ENCODE measurements around the gene GPC3. TPM values are rescaled to one million over a fixed set of nuclear protein-coding genes. Genes with fewer than 3 reads are reported as not detected.

Gene GPC3
- total RNA-seq, 1 donor from 2014 or later, result 15.5 TPM

DNA sequence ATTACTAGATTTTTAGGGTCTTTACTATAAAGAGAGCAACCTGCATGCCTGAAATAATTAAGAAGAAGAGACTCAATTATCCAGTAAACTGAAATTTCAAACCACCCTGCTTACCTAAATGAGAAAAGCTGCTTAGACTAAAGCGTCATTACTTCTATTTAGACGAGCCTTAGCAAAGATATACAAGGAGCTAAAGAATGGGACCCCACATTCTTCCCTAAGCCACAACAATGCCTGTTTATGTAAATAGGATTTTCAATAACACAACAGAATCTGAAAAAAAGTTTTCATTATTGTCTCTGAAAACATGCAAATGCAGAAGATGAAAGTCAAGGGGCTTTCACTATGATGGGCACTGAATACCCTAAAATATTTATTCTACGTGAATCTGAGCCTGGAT, 16.2 kb downstream of the GPC3 start:
- TF ChIP-seq POLR2AphosphoS5 (IDR thresholded peaks at IDR 0.05; ENCODE audit: insufficient read depth in 1 of 2, low read depth in 1 of 2) (no peak), POLR2A (IDR thresholded peaks at IDR 0.05) (no peak)
- TF ChIP-seq, protein P1, sequence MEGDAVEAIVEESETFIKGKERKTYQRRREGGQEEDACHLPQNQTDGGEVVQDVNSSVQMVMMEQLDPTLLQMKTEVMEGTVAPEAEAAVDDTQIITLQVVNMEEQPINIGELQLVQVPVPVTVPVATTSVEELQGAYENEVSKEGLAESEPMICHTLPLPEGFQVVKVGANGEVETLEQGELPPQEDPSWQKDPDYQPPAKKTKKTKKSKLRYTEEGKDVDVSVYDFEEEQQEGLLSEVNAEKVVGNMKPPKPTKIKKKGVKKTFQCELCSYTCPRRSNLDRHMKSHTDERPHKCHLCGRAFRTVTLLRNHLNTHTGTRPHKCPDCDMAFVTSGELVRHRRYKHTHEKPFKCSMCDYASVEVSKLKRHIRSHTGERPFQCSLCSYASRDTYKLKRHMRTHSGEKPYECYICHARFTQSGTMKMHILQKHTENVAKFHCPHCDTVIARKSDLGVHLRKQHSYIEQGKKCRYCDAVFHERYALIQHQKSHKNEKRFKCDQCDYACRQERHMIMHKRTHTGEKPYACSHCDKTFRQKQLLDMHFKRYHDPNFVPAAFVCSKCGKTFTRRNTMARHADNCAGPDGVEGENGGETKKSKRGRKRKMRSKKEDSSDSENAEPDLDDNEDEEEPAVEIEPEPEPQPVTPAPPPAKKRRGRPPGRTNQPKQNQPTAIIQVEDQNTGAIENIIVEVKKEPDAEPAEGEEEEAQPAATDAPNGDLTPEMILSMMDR (IDR thresholded peaks at IDR 0.05), result no peak
- intact Hi-C loops (cut with DNase I), result no loop called here
- H3K4me3 ChIP-seq, result no peak overlapping the region
- no peak for DNase-seq (ENCODE audit: extremely low spot score in 2 of 2)
- H3K27me3 ChIP-seq, result no peaks in the 10 kb centered on the region
- H3K27ac ChIP-seq, result no peak overlapping the region
- no peaks in the 10 kb centered on the region for H3K4me1 ChIP-seq
- H3K36me3 ChIP-seq, result no peaks in the 10 kb centered on the region
- no peaks in the 10 kb centered on the region for H3K9me3 ChIP-seq

DNA sequence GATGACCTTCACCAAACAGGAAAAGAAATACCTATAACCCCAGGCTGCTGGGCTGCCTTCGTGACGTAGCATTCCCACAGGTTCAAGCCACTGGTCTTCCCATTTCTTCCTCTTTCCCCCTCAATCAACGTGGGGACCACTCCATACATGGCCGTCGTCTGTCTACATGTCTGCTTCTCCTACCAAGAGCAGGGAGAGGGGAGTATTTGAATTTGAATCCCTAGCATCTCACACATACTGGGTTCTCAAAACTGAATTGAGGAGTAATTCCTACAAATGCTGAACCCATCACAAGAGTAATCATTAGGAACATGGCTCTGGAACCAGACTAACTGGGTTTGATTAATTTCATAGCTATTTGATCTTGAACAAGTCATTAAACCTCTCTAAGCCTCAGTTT, 17.3 kb downstream of the GPC3 start:
- intact Hi-C loops (cut with DNase I), result no loop called here
- Histone ChIP-seq H3K36me3 (no peaks in the 10 kb centered on the region), H3K4me1 (no peaks in the 10 kb centered on the region), H3K4me3 (no peak overlapping the region), H3K27ac (no peak overlapping the region), H3K9me3 (no peaks in the 10 kb centered on the region), H3K27me3 (no peaks in the 10 kb centered on the region)
- DNase-seq (ENCODE audit: extremely low spot score in 2 of 2), result no peak
- TF ChIP-seq, protein P1 (IDR thresholded peaks at IDR 0.05), result no peak
- no peak for TF ChIP-seq POLR2AphosphoS5 (IDR thresholded peaks at IDR 0.05; ENCODE audit: insufficient read depth in 1 of 2, low read depth in 1 of 2)
- no peak for TF ChIP-seq POLR2A (IDR thresholded peaks at IDR 0.05)

DNA sequence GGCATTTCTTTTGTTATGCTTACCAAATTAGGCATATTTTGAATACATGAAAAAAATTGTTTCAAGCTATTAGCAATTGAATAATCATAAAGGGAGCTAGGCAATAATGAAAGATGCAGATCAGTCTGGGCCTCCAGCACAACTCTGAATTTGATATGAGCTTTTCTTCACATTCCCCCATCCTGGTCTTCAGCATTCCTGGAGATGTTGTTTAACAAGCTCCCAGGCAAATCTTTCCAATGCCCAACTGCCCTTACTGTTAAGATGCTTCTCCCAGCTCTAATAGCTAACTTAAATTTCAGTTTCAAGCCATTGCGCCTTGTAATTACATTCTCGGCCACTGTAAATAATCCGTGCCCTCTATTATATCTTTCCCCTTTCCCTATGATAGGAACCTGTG, 19.2 kb downstream of the GPC3 start:
- Histone ChIP-seq H3K27me3 (no peaks in the 10 kb centered on the region), H3K36me3 (no peaks in the 10 kb centered on the region), H3K4me3 (no peak overlapping the region), H3K27ac (no peak overlapping the region), H3K9me3 (no peaks in the 10 kb centered on the region), H3K4me1 (no peaks in the 10 kb centered on the region)
- no peak for DNase-seq (ENCODE audit: extremely low spot score in 2 of 2)
- intact Hi-C loops (cut with DNase I), result no loop called here
- TF ChIP-seq POLR2AphosphoS5 (IDR thresholded peaks at IDR 0.05; ENCODE audit: insufficient read depth in 1 of 2, low read depth in 1 of 2) (no peak), POLR2A (IDR thresholded peaks at IDR 0.05) (no peak)
- TF ChIP-seq, protein P1 (IDR thresholded peaks at IDR 0.05), result no peak

DNA sequence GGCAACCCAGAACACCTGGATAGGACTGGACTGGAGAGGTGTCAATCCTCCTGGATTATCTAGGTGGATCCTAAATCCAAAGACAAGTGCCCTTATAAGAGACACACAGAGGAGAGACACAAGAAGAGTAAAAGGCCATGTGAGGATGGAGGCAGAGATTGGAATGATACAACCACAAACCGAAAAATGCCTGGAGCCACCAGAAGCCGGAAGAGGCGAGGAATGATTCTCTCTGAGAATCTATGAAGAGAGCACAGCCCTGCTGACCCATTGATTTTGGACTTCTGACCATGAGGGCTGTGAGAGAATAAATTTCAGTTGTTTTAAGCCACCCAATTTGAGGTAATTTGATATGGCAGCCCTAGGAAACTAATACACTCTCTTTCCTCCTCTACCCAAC, 20.1 kb downstream of the GPC3 start:
- no peaks in the 10 kb centered on the region for H3K4me1 ChIP-seq
- no peaks in the 10 kb centered on the region for H3K27me3 ChIP-seq

DNA sequence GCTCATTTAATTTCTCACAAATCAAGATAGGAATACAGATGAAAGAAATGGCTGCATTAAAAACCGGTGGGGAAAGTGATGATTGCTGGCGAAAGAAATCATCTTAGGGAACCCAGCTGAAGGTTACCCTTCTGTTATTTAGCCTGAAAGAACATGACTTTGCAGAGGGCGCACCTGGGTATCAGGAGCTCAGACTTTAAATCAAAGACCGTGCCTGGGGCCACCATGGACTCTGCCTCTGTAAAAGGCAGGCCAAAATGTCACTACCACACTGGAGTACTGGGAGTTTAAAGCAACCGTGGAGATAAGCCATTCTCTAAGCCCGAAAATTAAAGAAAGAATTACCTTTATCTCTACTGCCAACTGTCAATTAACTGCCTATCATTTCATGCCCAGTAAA, 24.3 kb downstream of the GPC3 start:
- no peak for DNase-seq (ENCODE audit: extremely low spot score in 2 of 2)
- Histone ChIP-seq H3K27ac (no peak overlapping the region), H3K4me1 (no peaks in the 10 kb centered on the region), H3K4me3 (no peak overlapping the region), H3K36me3 (no peaks in the 10 kb centered on the region), H3K27me3 (no peaks in the 10 kb centered on the region), H3K9me3 (no peaks in the 10 kb centered on the region)
- intact Hi-C loops (cut with DNase I), result no loop called here
- TF ChIP-seq POLR2AphosphoS5 (IDR thresholded peaks at IDR 0.05; ENCODE audit: insufficient read depth in 1 of 2, low read depth in 1 of 2) (no peak), POLR2A (IDR thresholded peaks at IDR 0.05) (no peak)
- TF ChIP-seq, protein P1 (IDR thresholded peaks at IDR 0.05), result no peak

More for the DNA sequence above, 20.1 kb downstream of the GPC3 start:
- H3K9me3 ChIP-seq, result no peaks in the 10 kb centered on the region
- H3K36me3 ChIP-seq, result no peaks in the 10 kb centered on the region
- TF ChIP-seq, protein P1 (IDR thresholded peaks at IDR 0.05), result no peak
- no peak for TF ChIP-seq POLR2A (IDR thresholded peaks at IDR 0.05)
- no peak for TF ChIP-seq POLR2AphosphoS5 (IDR thresholded peaks at IDR 0.05; ENCODE audit: insufficient read depth in 1 of 2, low read depth in 1 of 2)
- intact Hi-C loops (cut with DNase I), result no loop called here
- no peak for DNase-seq (ENCODE audit: extremely low spot score in 2 of 2)
- H3K27ac ChIP-seq, result no peak overlapping the region
- H3K4me3 ChIP-seq, result no peak overlapping the region
